ENCODE data around the gene NOP9. TPM values are rescaled to one million over a fixed set of nuclear protein-coding genes. Genes with fewer than 3 reads are reported as not detected.

NOP9 gene
- total RNA-seq, 2 donors from 2014 or later: 21.2 to 22.9 TPM

- peak overlapping the region; percentile 34 to 39 for H3K4me3 ChIP-seq
- no peaks in the 10 kb centered on the region for H3K9me3 ChIP-seq
- intact Hi-C loops (cut with DNase I): no loop called here
- 14% methylated on average over 5 of the region's 5 CpGs for whole genome bisulfite sequencing
- H3K27me3 ChIP-seq (replicated peaks; ENCODE audit: insufficient read depth): no peaks in the 10 kb centered on the region
- H3K4me1 ChIP-seq (replicated peaks): peaks cover 8% of the 10 kb centered on the region
- H3K27ac ChIP-seq: peak overlapping the region; percentile 73 to 83
- peaks cover 0 to 4% of the 10 kb centered on the region in 2 donors for H3K36me3 ChIP-seq
- no peak for DNase-seq (ENCODE audit: low spot score)
- TF ChIP-seq POLR2A (IDR thresholded peaks at IDR 0.05): no peak
- TF ChIP-seq POLR2AphosphoS5 (IDR thresholded peaks at IDR 0.05): no peak
- no peak for TF ChIP-seq CTCF (IDR thresholded peaks at IDR 0.05)
Observed at GRCh38 chr14:24310265-24310645, 10.6 kb downstream of the NOP9 start.

- WGBS: 18% methylated on average over 72 of the region's 99 CpGs
- peak; percentile 13 to 72 (median 58) for TF ChIP-seq CTCF (IDR thresholded peaks at IDR 0.05)
- TF ChIP-seq POLR2AphosphoS5 (IDR thresholded peaks at IDR 0.05): no peak
- peak; percentile 45 for TF ChIP-seq POLR2A (IDR thresholded peaks at IDR 0.05)
Observed at GRCh38 chr14:24310646-24311604, 11.3 kb downstream of the NOP9 start, which contains the start of gene LTB4R. Gene LTB4R, plus strand, starts transcription at chr14:24311502. Its CDS starts 4,150 bp downstream, at chr14:24315652.

GRCh38 chr14:24311837-24312615 lies 12.4 kb downstream of the NOP9 start:
- H3K36me3 ChIP-seq: no peaks in the 10 kb centered on the region
- intact Hi-C loops (cut with DNase I): no loop called here
- peak overlapping the region; percentile 73 to 83 for H3K27ac ChIP-seq
- no peaks in the 10 kb centered on the region for H3K27me3 ChIP-seq (replicated peaks; ENCODE audit: insufficient read depth)
- no peaks in the 10 kb centered on the region for H3K9me3 ChIP-seq
- peaks cover 8% of the 10 kb centered on the region for H3K4me1 ChIP-seq (replicated peaks)
- 96% methylated on average over 1 of the region's 1 CpG for WGBS
- peak overlapping the region in 1 of 2 donors; percentile 34 for H3K4me3 ChIP-seq
- TF ChIP-seq POLR2A (IDR thresholded peaks at IDR 0.05): no peak
- TF ChIP-seq CTCF (IDR thresholded peaks at IDR 0.05): no peak
- TF ChIP-seq POLR2AphosphoS5 (IDR thresholded peaks at IDR 0.05): peak; percentile 37
- peak; percentile 50 for DNase-seq (ENCODE audit: low spot score)

More at GRCh38 chr14:24310646-24311604, 11.3 kb downstream of the NOP9 start, which contains the start of gene LTB4R:
- no peaks in the 10 kb centered on the region for H3K9me3 ChIP-seq
- no peaks in the 10 kb centered on the region for H3K36me3 ChIP-seq
- intact Hi-C loops (cut with DNase I): no loop called here
- peak within 1 kb of the TSS; percentile 34 to 39 for H3K4me3 ChIP-seq
- peak within 1 kb of the TSS; percentile 73 to 83 for H3K27ac ChIP-seq
- no peaks in the 10 kb centered on the region for H3K27me3 ChIP-seq (replicated peaks; ENCODE audit: insufficient read depth)
- H3K4me1 ChIP-seq (replicated peaks): peaks cover 8% of the 10 kb centered on the region
- DNase-seq (ENCODE audit: low spot score): peak; percentile 70

GRCh38 chr14:24312736-24313507 lies 13.3 kb downstream of the NOP9 start:
- DNase-seq (ENCODE audit: low spot score): no peak
- Histone ChIP-seq H3K9me3 (no peaks in the 10 kb centered on the region), H3K4me3 (no peak overlapping the region), H3K27ac (no peak overlapping the region), H3K4me1 (replicated peaks) (peaks cover 8% of the 10 kb centered on the region), H3K27me3 (replicated peaks; ENCODE audit: insufficient read depth) (no peaks in the 10 kb centered on the region), H3K36me3 (no peaks in the 10 kb centered on the region)
- intact Hi-C loops (cut with DNase I): no loop called here
- TF ChIP-seq POLR2AphosphoS5 (IDR thresholded peaks at IDR 0.05) (no peak), POLR2A (IDR thresholded peaks at IDR 0.05) (no peak), CTCF (IDR thresholded peaks at IDR 0.05) (no peak)
- 78% methylated on average over 9 of the region's 9 CpGs for WGBS
